CD14-positive monocyte (primary cell): ENCODE results near the gene SPEF2. TPM values are rescaled to one million over a fixed set of nuclear protein-coding genes. Genes with fewer than 3 reads are reported as not detected.

Experiments
- DNase-seq, 3 donors: peaks; one replicate each; pipeline ENCODE4 v3.0.0-alpha.2; 2011 to 2022
- H2AFZ ChIP-seq: 2 replicates; pipeline ENCODE4 v1.6.0; 2012; ENCODE audit warnings: mild to moderate bottlenecking, low read depth, low read length, inconsistent platforms; ENCODE audit not compliant: insufficient read depth, poor library complexity, severe bottlenecking
- H3K27ac ChIP-seq, 2 donors: 1 replicate in 1 of 2; 2 replicates in 1 of 2; pipeline ENCODE4 v1.5.1; 2012 to 2013; ENCODE audit warnings: low read length in 2 of 2, control low read depth in 1 of 2, inconsistent platforms in 1 of 2, low read depth in 1 of 2, mild to moderate bottlenecking in 1 of 2
- H3K27me3 ChIP-seq, 2 donors: one replicate each; pipeline versions ENCODE4 v1.6.0 to v1.6.1; 2011 to 2013; ENCODE audit warnings: low read length in 2 of 2; ENCODE audit not compliant: control insufficient read depth in 2 of 2, insufficient read depth in 2 of 2
- H3K36me3 ChIP-seq, 2 donors: replicated peaks in 1 of 2; 1 replicate in 1 of 2; 2 replicates in 1 of 2; pipeline versions ENCODE4 v1.5.1 to v1.6.1; 2012 to 2013; ENCODE audit warnings: low read length in 2 of 2, control low read depth in 1 of 2, inconsistent platforms in 1 of 2, mild to moderate bottlenecking in 1 of 2; ENCODE audit not compliant: insufficient read depth in 2 of 2, control insufficient read depth in 1 of 2
- H3K4me1 ChIP-seq, 2 donors: 1 replicate in 1 of 2; 2 replicates in 1 of 2; pipeline versions ENCODE4 v1.5.1 to v1.6.1; 2012 to 2013; ENCODE audit warnings: low read length in 2 of 2, control low read depth in 1 of 2, inconsistent platforms in 1 of 2, mild to moderate bottlenecking in 1 of 2, moderate library complexity in 1 of 2; ENCODE audit not compliant: insufficient read depth in 2 of 2, control insufficient read depth in 1 of 2
- H3K4me2 ChIP-seq: replicated peaks from 2 replicates; pipeline ENCODE3; 2012; ENCODE audit warnings: low read length, moderate library complexity, mild to moderate bottlenecking; ENCODE audit not compliant: poor library complexity, severe bottlenecking; ENCODE audit errors: extremely low read depth
- H3K4me3 ChIP-seq, 3 experiments: fragments of 200-600 bp in 1 of 3; sonication (generic) in 1 of 3; replicated peaks in 1 of 3; 1 replicate in 2 of 3; 2 replicates in 1 of 3; pipeline ENCODE4 v1.5.1; 2011 to 2013; ENCODE audit warnings: low read length in 3 of 3, mild to moderate bottlenecking in 3 of 3, control low read depth in 2 of 3, low read depth in 2 of 3, inconsistent platforms in 1 of 3, moderate library complexity in 1 of 3
- H3K79me2 ChIP-seq: 2 replicates; pipeline ENCODE4 v1.6.0; 2012; ENCODE audit warnings: mild to moderate bottlenecking, control low read depth, inconsistent platforms, low read length, moderate library complexity; ENCODE audit not compliant: insufficient read depth
- H3K9ac ChIP-seq: 2 replicates; pipeline ENCODE4 v1.6.0; 2017; ENCODE audit warnings: low read length, mild to moderate bottlenecking; ENCODE audit not compliant: insufficient read depth, poor library complexity, severe bottlenecking
- H3K9me3 ChIP-seq, 2 donors: replicated peaks in 1 of 2; 1 replicate in 1 of 2; 2 replicates in 1 of 2; pipeline versions ENCODE4 v1.5.1 to v1.6.1; 2012 to 2013; ENCODE audit warnings: low read length in 2 of 2, control low read depth in 1 of 2; ENCODE audit not compliant: control insufficient read depth in 1 of 2, insufficient read depth in 1 of 2
- H4K20me1 ChIP-seq: 2 replicates; pipeline ENCODE4 v1.6.0; 2012; ENCODE audit warnings: mild to moderate bottlenecking, low read length, control low read depth, moderate library complexity; ENCODE audit not compliant: insufficient read depth
- H3K27ac Mint-ChIP-seq, 7 donors: one replicate each; pipeline ENCODE4 v1.8.0; 2020; ENCODE audit warnings: mild to moderate bottlenecking in 7 of 7, mixed read lengths in 7 of 7, moderate library complexity in 6 of 7, inconsistent platforms in 2 of 7
- H3K27me3 Mint-ChIP-seq, 3 donors: one replicate each; pipeline ENCODE4 v1.8.0; 2021 to 2022; ENCODE audit warnings: low read depth in 3 of 3, mild to moderate bottlenecking in 3 of 3, mixed read lengths in 3 of 3, moderate library complexity in 3 of 3, inconsistent platforms in 1 of 3
- H3K36me3 Mint-ChIP-seq, 2 donors: one replicate each; pipeline ENCODE4 v1.8.0; 2020; ENCODE audit warnings: mixed read lengths in 2 of 2, inconsistent platforms in 1 of 2, mild to moderate bottlenecking in 1 of 2
- H3K4me1 Mint-ChIP-seq: one replicate; pipeline ENCODE4 v1.8.0; 2020; ENCODE audit warnings: mild to moderate bottlenecking, mixed read lengths
- H3K4me3 Mint-ChIP-seq, 2 donors: one replicate each; pipeline ENCODE4 v1.8.0; 2020; ENCODE audit warnings: mild to moderate bottlenecking in 2 of 2, mixed read lengths in 2 of 2, moderate library complexity in 1 of 2
- H3K9me3 Mint-ChIP-seq, 7 donors: one replicate each; pipeline ENCODE4 v1.8.0; 2020 to 2022; ENCODE audit warnings: mixed read lengths in 7 of 7, mild to moderate bottlenecking in 6 of 7, moderate library complexity in 6 of 7, inconsistent platforms in 2 of 7
- CTCF ChIP-seq: fragments of 200-600 bp; IDR thresholded peaks from one replicate; pipeline ENCODE4 v1.8.0; 2022; ENCODE audit warnings: antibody characterized with exemption, mild to moderate bottlenecking
- WGBS: methylation state at CpG from one replicate; pipeline ENCODE4 v1.1.5; 2013; ENCODE audit warnings: missing lambda C conversion rate; ENCODE audit not compliant: insufficient coverage; 5-methylcytosine and 5-hydroxymethylcytosine counted together
- intact Hi-C, 2 donors: fragments of 100-400 bp; cut with micrococcal nuclease; formaldehyde crosslinking; loops; one replicate each; pipeline versions ENCODE4 v1.15.0 to v1.15.1; 2023
- polyA plus RNA-seq, 3 donors: library from polyadenylated mRNA; depleted of rRNA in 1 of 3; unstranded in 2 of 3; stranded (reverse) in 1 of 3; fragments of 300-500 nt in 2 of 3; fragments of >200 nt in 1 of 3; fragmentation: Illumina TruSeq in 2 of 3; gene quantifications; 1 replicate in 2 of 3; 2 replicates in 1 of 3; pipeline ENCODE4 v1.2.3, GENCODE V29; 2012 to 2021

SPEF2 gene
- polyA plus RNA-seq, 3 donors, result 0.46 to 0.96 (median 0.48) TPM

GRCh38 chr5:35681911-35682310, 64.2 kb downstream of the SPEF2 start:
- Mint-ChIP-seq H3K27me3 (no peaks in the 10 kb centered on the region), H3K4me3 (no peak overlapping the region), H3K36me3 (peaks cover 3 to 4% of the 10 kb centered on the region in 2 donors), H3K27ac (no peak overlapping the region), H3K4me1 (peaks cover 5% of the 10 kb centered on the region), H3K9me3 (no peaks in the 10 kb centered on the region)
- H3K27ac ChIP-seq, result no peak overlapping the region
- H3K36me3 ChIP-seq, result no peaks in the 10 kb centered on the region
- no peak for DNase-seq
- no peaks in the 10 kb centered on the region for H4K20me1 ChIP-seq
- H3K9ac ChIP-seq, result no peak overlapping the region
- H3K9me3 ChIP-seq, result no peaks in the 10 kb centered on the region
- no peak overlapping the region for H2AFZ ChIP-seq
- WGBS, result 86% methylated on average over 1 of the region's 1 CpG
- TF ChIP-seq CTCF, result no peak
- H3K4me1 ChIP-seq, result no peaks in the 10 kb centered on the region
- intact Hi-C loops, result no loop called here
- H3K4me2 ChIP-seq, result no peak overlapping the region
- H3K27me3 ChIP-seq, result no peaks in the 10 kb centered on the region
- no peak overlapping the region for H3K4me3 ChIP-seq
- no peaks in the 10 kb centered on the region for H3K79me2 ChIP-seq

GRCh38 chr5:35683466-35683865, 65.8 kb downstream of the SPEF2 start:
- H3K79me2 ChIP-seq, result no peaks in the 10 kb centered on the region
- H3K9ac ChIP-seq, result no peak overlapping the region
- Mint-ChIP-seq H3K4me1 (peaks cover 5% of the 10 kb centered on the region), H3K36me3 (peaks cover 1 to 3% of the 10 kb centered on the region in 2 donors), H3K27me3 (no peaks in the 10 kb centered on the region), H3K27ac (no peak overlapping the region), H3K9me3 (no peaks in the 10 kb centered on the region), H3K4me3 (no peak overlapping the region)
- no peak overlapping the region for H3K4me2 ChIP-seq
- H2AFZ ChIP-seq, result no peak overlapping the region
- H3K27ac ChIP-seq, result no peak overlapping the region
- H4K20me1 ChIP-seq, result no peaks in the 10 kb centered on the region
- no peak for TF ChIP-seq CTCF
- H3K9me3 ChIP-seq, result no peaks in the 10 kb centered on the region
- H3K4me3 ChIP-seq, result no peak overlapping the region
- no peaks in the 10 kb centered on the region for H3K27me3 ChIP-seq
- H3K4me1 ChIP-seq, result no peaks in the 10 kb centered on the region
- intact Hi-C loops, result no loop called here
- no peaks in the 10 kb centered on the region for H3K36me3 ChIP-seq
- WGBS, result no CpG with 5 or more reads among the region's 6 CpGs
- no peak for DNase-seq
